NCI-H128 (cell line): ENCODE measurements around the gene CPE.
A peak's percentile ranks its signal among the peaks of the same experiment; 100 is the strongest.
"Not testable (repeated sequence)": the region's sequence is repeated elsewhere in the genome, so short reads cannot be mapped to it uniquely, and the experiment has no call there.

Experiments used
- DNase-seq: peaks from one replicate; lab custom pipeline; 2025; ENCODE audit not compliant: unreplicated experiment; lab: John Stamatoyannopoulos, UW

CPE gene

DNA sequence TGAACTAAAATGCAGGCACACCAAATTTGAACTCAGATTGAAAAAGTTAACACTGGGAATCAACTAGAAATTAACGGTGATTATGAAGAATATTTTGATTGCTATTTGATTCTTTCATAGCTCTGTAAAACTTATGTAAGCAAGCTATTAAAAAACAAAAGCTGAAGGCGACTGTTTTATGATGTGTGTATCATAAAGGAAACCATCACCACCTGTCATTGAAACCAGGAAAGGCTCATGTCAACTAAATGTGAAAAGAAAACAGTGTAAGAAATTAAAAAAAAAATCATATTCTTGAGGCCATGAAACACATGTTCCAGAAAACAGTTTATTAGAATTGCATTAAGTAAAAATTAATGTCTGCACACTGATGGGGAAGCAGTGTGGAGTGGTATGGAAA is 24.2 kb downstream of the CPE start:
- no peak for DNase-seq

DNA sequence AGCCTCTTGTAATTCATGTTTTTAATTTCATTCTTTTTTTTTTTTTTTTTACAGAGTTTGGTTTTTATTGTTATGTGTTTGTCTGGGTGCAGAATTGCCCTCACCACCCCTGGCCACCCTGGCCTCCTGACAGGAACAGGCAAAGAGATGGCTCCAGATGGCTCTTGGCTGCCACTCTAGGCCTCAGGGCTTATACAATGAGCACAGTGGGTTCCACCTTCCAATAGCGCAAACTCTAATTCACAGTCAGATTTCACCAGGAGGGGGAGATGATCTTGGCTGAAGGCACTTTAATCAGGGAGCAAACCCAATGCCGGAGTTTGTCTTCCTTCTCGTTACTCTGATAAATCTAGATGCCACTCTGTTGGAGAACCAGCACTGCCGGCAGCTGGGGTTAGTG is 24.8 kb downstream of the CPE start:
- DNase-seq: no peak

DNA sequence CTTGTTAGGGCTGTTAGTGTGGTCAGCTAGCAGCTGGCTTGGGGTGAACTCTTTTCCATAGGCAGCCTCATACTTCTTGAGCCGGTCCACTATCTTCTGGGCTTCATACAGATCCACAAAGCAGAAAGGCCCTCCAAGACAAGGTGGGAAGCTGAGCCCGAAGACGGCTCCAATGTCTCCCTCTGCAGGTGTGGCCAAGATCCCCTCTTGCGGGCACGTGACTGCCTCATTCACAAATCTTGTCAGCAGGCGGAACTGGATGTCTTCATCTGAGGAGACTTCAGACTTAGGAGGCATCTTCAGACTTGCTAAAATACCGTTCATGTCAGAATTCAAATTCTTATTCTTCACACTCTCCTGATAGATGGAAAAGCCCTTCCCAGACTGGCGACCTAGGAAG is 25.3 kb downstream of the CPE start:
- DNase-seq: no peak

- DNase-seq: no peak
Measured at GRCh38 chr4:165404696-165405095, 25.9 kb downstream of the CPE start.

DNA sequence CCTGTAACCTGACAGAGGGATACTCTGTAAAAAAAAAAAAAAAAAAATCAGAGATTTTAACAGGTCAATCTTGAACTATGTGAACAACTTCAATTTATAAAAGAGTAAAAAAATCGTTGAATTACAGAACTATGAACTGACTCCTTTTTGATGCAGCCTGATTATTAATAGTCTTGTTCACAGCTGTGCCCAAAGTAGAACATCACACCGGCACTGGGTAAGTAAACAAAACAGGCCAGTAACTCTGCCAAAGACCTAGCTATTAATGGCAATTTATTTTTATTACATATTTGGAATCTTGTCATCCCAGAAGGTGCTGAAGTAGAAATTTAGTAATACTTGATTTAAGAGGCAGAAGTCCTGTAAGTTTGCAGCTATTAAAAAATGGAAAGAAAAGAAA is 31.4 kb downstream of the CPE start:
- DNase-seq: no peak

GRCh38 chr4:165415910-165416309 is 37.1 kb downstream of the CPE start:
- no peak for DNase-seq

- DNase-seq: no peak
Measured at GRCh38 chr4:165418073-165418472, 39.3 kb downstream of the CPE start.

GRCh38 chr4:165425629-165426028 is 46.8 kb downstream of the CPE start:
- DNase-seq: no peak

DNA sequence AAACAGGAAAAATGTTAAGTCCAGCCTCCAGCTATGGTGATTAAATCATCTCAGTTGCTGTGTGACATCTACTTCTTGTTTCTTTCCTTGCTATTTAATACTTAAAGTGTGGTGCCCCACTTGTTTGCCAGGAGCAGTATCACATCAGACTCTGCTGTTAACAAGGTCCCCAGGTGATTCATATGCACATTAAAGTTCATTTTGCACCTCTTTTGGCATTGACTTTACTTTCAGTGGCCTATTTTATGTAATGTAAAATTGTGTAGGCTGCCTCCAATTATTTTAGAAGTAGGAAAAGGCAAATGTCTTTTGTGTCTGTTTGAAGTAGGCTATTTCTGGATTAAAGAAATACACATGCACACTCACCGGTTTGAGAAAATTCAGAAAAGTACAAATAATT is 47.5 kb downstream of the CPE start:
- DNase-seq: no peak

- DNase-seq: no peak
Measured at GRCh38 chr4:165426823-165427222, 48.0 kb downstream of the CPE start.

DNA sequence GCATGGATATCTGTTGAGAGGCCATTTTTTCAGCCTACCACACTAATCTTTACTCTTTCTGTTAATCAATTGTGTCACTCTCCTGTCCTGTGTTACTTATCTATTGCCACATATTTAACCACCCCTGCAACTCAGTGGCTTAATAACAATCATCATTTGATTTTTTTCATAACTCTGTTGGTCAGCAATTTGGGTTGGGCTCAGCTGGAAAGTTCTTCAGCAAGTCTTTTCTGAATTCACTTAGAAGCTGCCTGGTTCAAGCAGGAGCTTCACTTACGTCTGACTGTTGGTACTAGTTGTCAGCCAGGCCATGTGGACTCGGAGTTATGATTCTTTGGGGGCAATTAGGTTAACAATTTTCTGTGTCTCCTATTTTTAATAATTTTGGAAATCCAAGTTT is 50.1 kb downstream of the CPE start:
- no peak for DNase-seq

DNA sequence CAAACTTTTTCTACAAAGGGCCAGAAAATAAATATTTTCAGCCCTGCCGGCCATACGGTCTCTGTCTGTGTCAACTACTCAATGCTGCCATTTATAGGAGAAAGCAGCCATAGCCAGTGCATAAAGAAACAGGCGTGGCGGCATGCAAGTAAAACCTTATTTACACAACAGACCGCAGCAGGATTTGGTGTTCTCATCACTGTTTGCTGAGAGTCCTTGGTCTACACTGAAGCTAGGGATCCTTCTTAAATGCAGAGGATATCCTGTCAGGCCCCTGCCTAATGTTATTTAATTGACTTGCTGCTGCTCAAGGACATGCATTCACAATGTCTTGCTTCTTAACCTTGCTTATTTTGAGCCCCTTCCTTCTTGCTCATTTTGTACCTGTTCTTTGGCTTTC is 54.7 kb downstream of the CPE start:
- no peak for DNase-seq

DNA sequence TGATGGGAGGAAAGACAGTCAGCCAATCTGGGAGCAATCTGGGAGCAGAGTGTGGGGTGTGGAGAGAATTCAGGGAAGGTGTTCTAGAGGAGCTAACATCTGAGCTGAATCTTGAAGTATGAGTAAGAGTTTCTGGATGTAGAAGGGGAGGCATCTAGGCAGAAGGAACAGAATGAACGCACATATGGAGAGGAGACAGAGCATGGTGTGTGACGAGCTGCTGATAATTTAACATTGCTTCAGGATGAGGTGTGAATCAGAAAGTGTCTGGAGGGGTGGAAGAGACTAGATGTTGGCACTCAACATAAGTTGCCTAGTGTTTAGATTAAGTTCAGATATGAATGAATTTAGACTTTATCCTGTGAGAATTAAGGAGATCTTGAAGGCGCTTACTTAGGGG is 58.9 kb downstream of the CPE start:
- DNase-seq: no peak

DNA sequence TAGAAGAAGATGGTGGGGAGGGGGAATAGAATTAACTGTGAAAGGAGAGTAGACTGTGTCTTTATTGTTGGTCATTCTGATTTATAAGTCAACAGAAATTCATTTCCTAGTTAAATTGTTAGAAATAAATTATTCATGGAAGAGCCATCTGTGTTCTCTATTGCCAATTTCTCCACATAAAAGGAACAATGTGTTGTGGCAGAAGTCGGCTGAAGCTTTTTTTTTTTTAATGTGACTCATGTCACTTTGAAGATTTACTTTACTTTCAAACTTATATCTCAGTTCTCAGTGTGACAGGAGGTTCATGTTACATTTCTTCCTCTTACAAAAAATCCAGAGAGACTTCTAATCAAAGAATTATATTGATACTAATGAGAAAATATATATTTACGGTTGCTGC is 60.5 kb downstream of the CPE start:
- DNase-seq: no peak

GRCh38 chr4:165439981-165440380 is 61.2 kb downstream of the CPE start:
- no peak for DNase-seq

- DNase-seq: no peak
Measured at GRCh38 chr4:165440415-165441158, 61.8 kb downstream of the CPE start.

- no peak for DNase-seq
Measured at GRCh38 chr4:165443276-165443675, 64.5 kb downstream of the CPE start.

DNA sequence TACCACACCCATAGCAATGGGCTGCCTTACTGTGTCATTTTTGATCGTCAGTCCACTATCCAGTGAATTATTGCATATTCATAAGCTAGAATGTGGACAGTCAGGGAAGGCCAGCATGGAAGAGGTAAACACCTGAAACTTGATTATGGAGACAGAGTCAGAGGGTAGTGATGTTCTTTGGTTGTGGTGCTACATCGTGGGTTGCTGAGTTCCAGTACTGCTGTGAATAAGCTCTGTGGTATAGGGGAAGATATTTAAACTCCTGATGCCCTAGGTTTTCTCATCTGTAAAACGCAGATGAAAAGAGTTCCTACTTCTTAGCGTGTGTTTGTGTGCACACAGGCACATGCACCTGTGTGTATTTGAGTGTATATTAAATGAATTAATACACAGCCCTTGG is 69.9 kb downstream of the CPE start:
- DNase-seq: no peak

DNA sequence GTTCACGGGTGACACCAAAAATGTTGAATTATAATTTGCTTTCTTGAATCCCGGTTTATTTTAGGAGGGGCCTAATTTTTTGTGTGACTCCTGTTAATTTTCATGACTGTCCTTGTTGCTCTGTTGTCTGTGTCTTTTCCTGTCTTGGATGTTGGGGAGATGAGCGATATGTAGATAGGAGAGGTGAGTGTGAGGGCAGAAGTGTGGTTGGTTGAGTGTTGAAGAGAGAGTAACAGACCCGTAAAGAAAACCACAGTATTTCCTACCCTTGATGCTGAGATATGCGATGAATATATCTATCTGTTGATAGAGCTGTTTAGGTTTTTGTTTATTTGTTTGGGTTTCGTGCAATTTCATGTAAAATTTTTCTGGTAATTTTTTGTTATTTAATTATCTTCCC is 70.5 kb downstream of the CPE start:
- DNase-seq: no peak

DNA sequence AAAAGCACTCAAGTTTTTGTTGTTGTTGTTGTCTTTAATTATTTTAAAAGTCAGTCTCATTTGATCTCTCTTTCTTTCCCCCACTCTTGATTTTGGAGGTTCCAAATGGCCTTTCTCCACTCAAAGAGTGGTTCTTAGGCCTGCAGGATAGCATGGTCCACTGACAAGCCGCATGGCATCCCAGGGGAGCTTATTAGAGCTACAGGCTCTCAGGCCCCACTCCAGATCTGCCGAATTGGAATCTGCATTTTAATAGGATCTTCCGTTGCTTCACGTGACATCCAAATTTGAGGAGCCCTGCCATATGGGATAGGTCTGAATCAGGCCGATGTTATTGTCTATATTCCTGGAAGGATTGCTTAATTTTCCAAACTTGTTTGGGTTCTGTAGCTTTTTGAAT is 72.1 kb downstream of the CPE start:
- peak; percentile 24 for DNase-seq

GRCh38 chr4:165453140-165453539 is 74.3 kb downstream of the CPE start:
- DNase-seq: not testable (repeated sequence)

DNA sequence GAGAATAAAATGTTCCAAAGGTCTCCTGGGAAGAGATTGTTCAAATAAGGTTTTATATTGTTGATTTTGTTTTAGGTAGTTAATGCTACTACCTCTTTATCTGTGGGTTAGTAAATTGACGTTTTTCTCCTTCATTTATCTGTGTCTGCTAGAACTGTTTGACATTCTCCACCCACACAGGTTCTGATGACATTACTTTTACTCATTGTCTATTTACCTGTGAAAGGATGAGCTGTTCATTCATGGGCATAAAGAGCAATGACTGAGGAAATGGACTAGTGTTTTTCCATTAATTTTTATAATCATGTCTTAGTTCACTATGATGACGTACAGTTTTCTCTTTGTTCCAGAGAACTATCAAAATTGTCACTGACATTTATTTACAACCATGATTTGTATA is 75.6 kb downstream of the CPE start:
- DNase-seq: no peak

GRCh38 chr4:165457793-165458192 is 79.0 kb downstream of the CPE start:
- DNase-seq: no peak
